RWPE2 (cell line): ENCODE results near the gene TOMM40.

Source experiments
- ATAC-seq: fragments of 200-7000 bp; cut with Tn5 transposase; 3 replicates; pipeline ENCODE4 v1.9.1; 2021; ENCODE audit warnings: low read depth
- DNase-seq: peaks from one replicate; pipeline ENCODE4 v3.0.0-alpha.2; 2020; ENCODE audit warnings: low spot score
- H3K27ac ChIP-seq: fragments of 450-650 bp; 2 replicates; pipeline ENCODE4 v1.5.1; 2017; ENCODE audit warnings: mild to moderate bottlenecking; ENCODE audit not compliant: poor library complexity, severe bottlenecking
- H3K27me3 ChIP-seq: fragments of 250-450 bp; sonication (Bioruptor Pico); 2 replicates; pipeline ENCODE4 v1.5.1; 2021; ENCODE audit warnings: mild to moderate bottlenecking, moderate library complexity; ENCODE audit not compliant: insufficient read depth, poor library complexity, severe bottlenecking
- H3K36me3 ChIP-seq: fragments of 250-450 bp; sonication (Bioruptor Pico); 2 replicates; pipeline ENCODE4 v1.5.1; 2020; ENCODE audit warnings: low read depth, mild to moderate bottlenecking, moderate library complexity
- H3K4me1 ChIP-seq: fragments of 250-450 bp; sonication (Bioruptor Pico); 2 replicates; pipeline ENCODE4 v1.5.1; 2021; ENCODE audit warnings: mild to moderate bottlenecking, moderate library complexity; ENCODE audit not compliant: insufficient read depth, poor library complexity, severe bottlenecking
- H3K4me3 ChIP-seq: fragments of 250-450 bp; sonication (Bioruptor Pico); 2 replicates; pipeline ENCODE4 v1.5.1; 2021; ENCODE audit warnings: mild to moderate bottlenecking, moderate library complexity; ENCODE audit not compliant: severe bottlenecking
- H3K9me3 ChIP-seq: fragments of 250-450 bp; sonication (Bioruptor Pico); 2 replicates; pipeline ENCODE4 v1.5.1; 2021; ENCODE audit warnings: mild to moderate bottlenecking, moderate library complexity; ENCODE audit not compliant: severe bottlenecking
- TF ChIP-seq, protein P1 (sequence below): fragments of 450-650 bp; IDR thresholded peaks from one replicate; pipeline ENCODE4 v1.5.1; 2017; ENCODE audit warnings: mild to moderate bottlenecking, moderate library complexity; ENCODE audit not compliant: poor library complexity, severe bottlenecking

The TOMM40 gene

DNA sequence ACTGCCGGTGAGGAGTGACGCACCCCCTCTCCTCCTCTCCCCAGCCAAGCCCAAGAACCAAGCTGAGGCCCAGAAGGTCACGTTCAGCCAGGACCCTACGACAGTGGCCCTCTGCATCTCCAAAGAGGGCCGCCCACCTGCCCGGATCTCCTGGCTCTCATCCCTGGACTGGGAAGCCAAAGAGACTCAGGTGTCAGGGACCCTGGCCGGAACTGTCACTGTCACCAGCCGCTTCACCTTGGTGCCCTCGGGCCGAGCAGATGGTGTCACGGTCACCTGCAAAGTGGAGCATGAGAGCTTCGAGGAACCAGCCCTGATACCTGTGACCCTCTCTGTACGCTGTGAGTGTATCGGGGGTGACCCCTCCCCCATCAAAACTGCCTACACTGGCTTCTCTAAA is 19.2 kb upstream of the TOMM40 start:
- Histone ChIP-seq H3K27ac (no peak overlapping the region), H3K36me3 (peaks cover 50% of the 10 kb centered on the region), H3K4me1 (peaks cover 3% of the 10 kb centered on the region), H3K9me3 (no peaks in the 10 kb centered on the region), H3K4me3 (no peak overlapping the region), H3K27me3 (no peaks in the 10 kb centered on the region)
- TF ChIP-seq, protein P1, sequence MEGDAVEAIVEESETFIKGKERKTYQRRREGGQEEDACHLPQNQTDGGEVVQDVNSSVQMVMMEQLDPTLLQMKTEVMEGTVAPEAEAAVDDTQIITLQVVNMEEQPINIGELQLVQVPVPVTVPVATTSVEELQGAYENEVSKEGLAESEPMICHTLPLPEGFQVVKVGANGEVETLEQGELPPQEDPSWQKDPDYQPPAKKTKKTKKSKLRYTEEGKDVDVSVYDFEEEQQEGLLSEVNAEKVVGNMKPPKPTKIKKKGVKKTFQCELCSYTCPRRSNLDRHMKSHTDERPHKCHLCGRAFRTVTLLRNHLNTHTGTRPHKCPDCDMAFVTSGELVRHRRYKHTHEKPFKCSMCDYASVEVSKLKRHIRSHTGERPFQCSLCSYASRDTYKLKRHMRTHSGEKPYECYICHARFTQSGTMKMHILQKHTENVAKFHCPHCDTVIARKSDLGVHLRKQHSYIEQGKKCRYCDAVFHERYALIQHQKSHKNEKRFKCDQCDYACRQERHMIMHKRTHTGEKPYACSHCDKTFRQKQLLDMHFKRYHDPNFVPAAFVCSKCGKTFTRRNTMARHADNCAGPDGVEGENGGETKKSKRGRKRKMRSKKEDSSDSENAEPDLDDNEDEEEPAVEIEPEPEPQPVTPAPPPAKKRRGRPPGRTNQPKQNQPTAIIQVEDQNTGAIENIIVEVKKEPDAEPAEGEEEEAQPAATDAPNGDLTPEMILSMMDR, result no peak
- ATAC-seq (no peak), DNase-seq (no peak)

DNA sequence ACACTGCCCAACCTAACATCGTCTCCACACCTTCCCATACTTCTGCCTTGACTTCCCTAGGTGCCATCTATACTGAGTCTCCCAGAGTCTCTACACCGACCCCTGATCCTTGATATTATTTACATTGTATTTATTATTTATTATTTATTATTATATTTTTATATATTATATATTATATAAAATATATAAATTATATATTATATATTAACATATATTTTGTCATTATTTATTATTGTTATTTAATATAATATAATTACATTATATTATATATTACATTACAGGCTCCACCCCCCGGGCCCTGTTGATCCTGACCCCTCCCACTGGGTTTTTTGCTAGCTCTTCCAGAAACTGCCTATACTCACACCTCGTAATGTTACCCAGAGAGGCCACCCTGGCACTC is 18.4 kb upstream of the TOMM40 start:
- Histone ChIP-seq H3K36me3 (peaks cover 50% of the 10 kb centered on the region), H3K9me3 (no peaks in the 10 kb centered on the region)

DNA sequence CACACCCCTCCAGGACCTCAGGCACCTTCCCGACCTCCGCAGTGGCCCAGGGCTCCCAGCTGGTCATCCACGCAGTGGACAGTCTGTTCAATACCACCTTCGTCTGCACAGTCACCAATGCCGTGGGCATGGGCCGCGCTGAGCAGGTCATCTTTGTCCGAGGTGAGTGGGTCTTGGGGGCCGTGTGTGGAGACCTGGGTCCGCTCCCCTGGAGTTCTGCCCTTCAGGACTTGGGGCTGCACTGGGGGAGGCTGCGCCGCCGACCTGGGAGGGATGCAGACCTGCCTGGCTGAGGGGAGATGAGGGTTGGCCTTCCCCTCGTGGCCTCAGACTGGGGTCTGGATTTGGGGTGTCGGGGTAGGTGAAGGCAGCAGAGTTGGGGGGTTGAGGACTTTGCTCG is 16.7 kb upstream of the TOMM40 start:
- peaks cover 3% of the 10 kb centered on the region for H3K4me1 ChIP-seq
- H3K4me3 ChIP-seq, result no peak overlapping the region
- peaks cover 50% of the 10 kb centered on the region for H3K36me3 ChIP-seq
- DNase-seq, result no peak
- no peaks in the 10 kb centered on the region for H3K9me3 ChIP-seq
- H3K27me3 ChIP-seq, result no peaks in the 10 kb centered on the region
- H3K27ac ChIP-seq, result no peak overlapping the region
- TF ChIP-seq, protein P1, result no peak
- ATAC-seq, result no peak

More for the DNA sequence above, 18.4 kb upstream of the TOMM40 start:
- no peaks in the 10 kb centered on the region for H3K27me3 ChIP-seq
- ATAC-seq (no peak), DNase-seq (no peak)
- H3K4me1 ChIP-seq, result peaks cover 3% of the 10 kb centered on the region
- no peak overlapping the region for H3K27ac ChIP-seq
- TF ChIP-seq, protein P1, result no peak
- no peak overlapping the region for H3K4me3 ChIP-seq

DNA sequence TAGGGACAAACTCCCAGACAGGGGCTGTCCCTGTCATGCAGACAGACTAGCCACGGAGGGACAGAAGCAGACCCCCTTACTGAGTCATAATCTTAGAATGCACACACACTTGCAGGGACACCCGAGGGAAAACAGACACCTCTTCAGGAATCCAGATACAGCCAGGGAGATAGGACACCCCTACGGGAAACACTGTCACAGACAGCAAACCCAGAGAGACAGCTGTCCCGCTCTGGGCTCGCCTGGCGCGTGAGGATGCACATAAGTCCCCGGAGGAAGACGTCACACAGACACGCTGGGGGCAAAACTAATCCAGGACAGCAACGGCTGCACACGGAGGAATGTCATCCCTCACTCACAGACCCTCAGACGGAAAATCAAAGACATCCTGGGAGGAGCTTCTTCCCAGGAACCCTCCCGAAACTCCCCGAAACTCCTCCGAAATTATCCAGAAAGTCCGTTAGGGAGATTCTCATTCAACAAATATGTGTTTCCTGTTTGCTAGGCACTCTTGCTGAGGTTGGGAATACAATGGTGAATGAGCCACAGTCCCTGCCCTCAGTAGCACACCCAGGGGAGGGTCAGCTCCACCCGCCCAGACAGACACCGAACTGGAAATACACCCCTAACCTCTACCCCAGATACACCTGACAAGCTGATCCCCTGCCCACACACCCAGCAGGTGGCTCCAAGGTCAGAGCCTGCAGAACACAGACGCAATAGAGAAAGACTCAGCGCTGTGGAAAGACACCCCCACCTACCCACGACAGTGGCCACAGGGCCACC is 15.2 kb upstream of the TOMM40 start:
- Histone ChIP-seq H3K4me3 (no peak overlapping the region), H3K9me3 (no peaks in the 10 kb centered on the region), H3K4me1 (peaks cover 3% of the 10 kb centered on the region), H3K36me3 (peaks cover 50% of the 10 kb centered on the region), H3K27ac (peak overlapping the region; percentile 39), H3K27me3 (no peaks in the 10 kb centered on the region)
- DNase-seq, result no peak
- ATAC-seq, result peak; percentile 45; the same call in 2 of the 3 replicates
- TF ChIP-seq, protein P1, result no peak

DNA sequence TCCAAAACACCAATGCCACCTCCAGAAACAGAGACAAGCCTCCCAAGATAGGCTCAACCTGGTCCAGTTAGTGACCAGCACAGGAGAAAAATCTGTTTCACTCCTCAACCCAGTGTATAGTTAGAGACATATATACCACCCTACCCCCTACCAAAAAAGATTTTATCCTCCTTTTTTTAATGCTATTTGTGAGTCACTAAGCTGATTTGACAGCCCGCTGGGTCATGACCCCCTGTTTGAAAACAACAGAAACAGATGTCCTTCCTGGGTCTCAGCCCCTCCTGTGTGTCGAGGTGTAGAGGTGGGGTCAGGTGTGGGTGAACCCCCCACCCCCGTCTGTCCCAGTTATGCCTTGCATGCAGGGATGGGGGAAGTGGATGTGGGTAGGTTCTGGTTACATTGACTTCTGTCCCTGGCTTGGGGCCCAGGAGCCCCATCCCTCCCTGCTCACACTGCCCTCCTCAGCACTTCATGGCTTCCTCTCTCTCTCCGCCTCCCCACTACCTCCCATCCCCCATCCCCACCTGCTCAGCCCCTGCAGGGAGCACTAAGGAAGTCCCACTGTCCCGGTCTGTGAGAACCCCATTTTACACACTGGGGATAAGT is 14.0 kb upstream of the TOMM40 start:
- H3K4me3 ChIP-seq, result no peak overlapping the region
- DNase-seq, result no peak
- peaks cover 42% of the 10 kb centered on the region for H3K36me3 ChIP-seq
- no peaks in the 10 kb centered on the region for H3K9me3 ChIP-seq
- no peaks in the 10 kb centered on the region for H3K27me3 ChIP-seq
- peak overlapping the region; percentile 39 for H3K27ac ChIP-seq
- TF ChIP-seq, protein P1, result no peak
- ATAC-seq, result no peak
- H3K4me1 ChIP-seq, result peaks cover 3% of the 10 kb centered on the region
